ENCODE measurements around the gene GLYR1. TPM values are rescaled to one million over a fixed set of nuclear protein-coding genes. Genes with fewer than 3 reads are reported as not detected.
A peak's percentile ranks its signal among the peaks of the same experiment; 100 is the strongest.

GLYR1 gene
- total RNA-seq, 1 donor from 2014 or later = 105 TPM

- Mint-ChIP-seq H3K9me3 (no peaks in the 10 kb centered on the region), H3K4me1 (peaks cover 35% of the 10 kb centered on the region), H3K27ac (peak overlapping the region; percentile 94), H3K36me3 (peaks cover 8% of the 10 kb centered on the region), H3K27me3 (ENCODE audit: low read depth) (no peaks in the 10 kb centered on the region), H3K4me3 (peak overlapping the region; percentile 82)
- peak in 1 of 2 experiments; percentile 66 for DNase-seq (ENCODE audit: low spot score in 2 of 2, unreplicated experiment in 2 of 2)
- no peak for TF ChIP-seq CTCF (IDR thresholded peaks at IDR 0.05; ENCODE audit: unreplicated experiment)
Observed at GRCh38 chr16:4846503-4846900, 586 bp downstream of the GLYR1 start.

DNA sequence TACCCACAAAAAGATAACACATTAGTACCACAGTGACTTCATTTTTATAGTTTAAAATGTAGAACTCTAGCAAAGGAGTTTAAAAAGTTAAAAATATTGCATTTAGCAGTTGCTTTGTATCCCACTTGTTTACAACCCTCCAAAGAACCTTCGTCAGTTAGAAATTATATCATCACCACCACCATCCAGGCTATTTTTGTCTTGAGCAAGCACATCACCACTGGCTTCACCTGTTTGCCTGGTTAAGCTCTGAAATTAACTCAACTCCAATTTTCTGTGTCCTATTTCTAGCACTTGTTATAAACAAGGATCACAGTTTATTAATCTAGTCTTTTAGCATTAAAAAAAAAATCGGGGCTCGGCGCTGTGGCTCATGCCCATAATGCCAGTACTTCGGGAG lies 6.1 kb downstream of the GLYR1 start:
- peaks cover 8% of the 10 kb centered on the region for H3K4me1 Mint-ChIP-seq
- no peaks in the 10 kb centered on the region for H3K27me3 Mint-ChIP-seq (ENCODE audit: low read depth)
- no peak for TF ChIP-seq CTCF (IDR thresholded peaks at IDR 0.05; ENCODE audit: unreplicated experiment)
- no peak for DNase-seq (ENCODE audit: low spot score in 2 of 2, unreplicated experiment in 2 of 2)
- H3K36me3 Mint-ChIP-seq = peaks cover 34% of the 10 kb centered on the region
- H3K27ac Mint-ChIP-seq = no peak overlapping the region
- H3K4me3 Mint-ChIP-seq = no peak overlapping the region
- H3K9me3 Mint-ChIP-seq = no peaks in the 10 kb centered on the region

DNA sequence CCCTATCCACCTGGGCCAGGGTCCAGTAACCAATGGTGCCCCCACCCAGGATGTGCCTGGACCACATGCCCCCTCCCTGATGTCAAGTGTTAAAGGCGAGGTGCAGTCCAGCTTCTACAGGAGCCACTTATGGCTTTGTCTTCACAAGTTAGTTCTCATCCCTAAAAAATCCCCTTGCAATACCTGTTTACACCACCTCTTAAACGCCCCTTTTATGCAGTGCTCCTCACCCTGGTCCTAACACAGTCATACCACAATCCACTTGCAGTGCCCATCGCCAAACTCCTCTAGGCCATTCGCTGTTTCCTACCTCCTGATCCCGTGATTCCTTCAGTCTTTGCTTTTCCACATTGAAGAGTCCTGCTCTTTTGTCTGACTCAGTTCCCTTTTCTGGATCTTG lies 7.1 kb downstream of the GLYR1 start:
- H3K27me3 Mint-ChIP-seq (ENCODE audit: low read depth) = no peaks in the 10 kb centered on the region
- DNase-seq (ENCODE audit: low spot score in 2 of 2, unreplicated experiment in 2 of 2) = no peak
- no peak for TF ChIP-seq CTCF (IDR thresholded peaks at IDR 0.05; ENCODE audit: unreplicated experiment)
- H3K9me3 Mint-ChIP-seq = no peaks in the 10 kb centered on the region
- peaks cover 31% of the 10 kb centered on the region for H3K36me3 Mint-ChIP-seq
- H3K4me3 Mint-ChIP-seq = no peak overlapping the region
- H3K27ac Mint-ChIP-seq = no peak overlapping the region
- H3K4me1 Mint-ChIP-seq = no peaks in the 10 kb centered on the region

DNA sequence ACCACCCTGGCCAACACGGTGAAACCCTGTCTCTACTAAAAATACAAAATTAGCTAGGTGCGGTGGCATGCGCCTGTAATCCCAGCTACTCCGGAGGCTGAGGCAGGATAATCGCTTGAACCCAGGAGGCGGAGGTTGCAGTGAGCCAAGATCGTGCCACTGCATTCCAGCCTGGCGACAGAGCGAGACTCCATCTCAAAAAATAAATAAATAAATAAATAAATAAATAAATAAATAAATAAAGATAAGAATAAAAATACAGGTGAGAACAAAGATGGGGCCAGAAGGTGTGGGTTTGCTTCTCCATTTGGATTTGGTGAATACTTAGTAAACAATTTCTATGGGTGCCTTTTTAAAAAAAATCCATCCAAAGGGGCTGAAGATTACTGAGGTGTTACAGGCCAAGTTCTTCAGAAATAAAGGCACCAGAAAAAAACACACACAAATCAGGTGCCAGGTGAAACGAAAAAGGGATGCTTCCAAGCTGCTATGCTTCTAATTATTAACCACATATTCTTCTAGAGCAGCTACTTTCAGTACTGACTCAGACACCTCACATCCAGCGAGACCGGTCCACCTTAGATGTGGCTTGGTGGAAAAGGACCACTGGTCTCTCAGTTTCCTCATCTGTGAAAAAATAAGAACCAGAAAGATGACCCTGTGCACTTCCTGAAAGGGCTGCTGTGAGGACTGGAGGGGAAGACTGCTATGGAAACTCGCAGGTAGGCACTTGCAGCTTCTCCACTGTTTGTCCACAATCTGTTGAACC lies 9.2 kb downstream of the GLYR1 start:
- DNase-seq (ENCODE audit: low spot score in 2 of 2, unreplicated experiment in 2 of 2) = no peak
- no peaks in the 10 kb centered on the region for H3K4me1 Mint-ChIP-seq
- no peaks in the 10 kb centered on the region for H3K27me3 Mint-ChIP-seq (ENCODE audit: low read depth)
- peaks cover 29% of the 10 kb centered on the region for H3K36me3 Mint-ChIP-seq
- no peak overlapping the region for H3K4me3 Mint-ChIP-seq
- H3K27ac Mint-ChIP-seq = no peak overlapping the region
- no peak for TF ChIP-seq CTCF (IDR thresholded peaks at IDR 0.05; ENCODE audit: unreplicated experiment)
- H3K9me3 Mint-ChIP-seq = no peaks in the 10 kb centered on the region

DNA sequence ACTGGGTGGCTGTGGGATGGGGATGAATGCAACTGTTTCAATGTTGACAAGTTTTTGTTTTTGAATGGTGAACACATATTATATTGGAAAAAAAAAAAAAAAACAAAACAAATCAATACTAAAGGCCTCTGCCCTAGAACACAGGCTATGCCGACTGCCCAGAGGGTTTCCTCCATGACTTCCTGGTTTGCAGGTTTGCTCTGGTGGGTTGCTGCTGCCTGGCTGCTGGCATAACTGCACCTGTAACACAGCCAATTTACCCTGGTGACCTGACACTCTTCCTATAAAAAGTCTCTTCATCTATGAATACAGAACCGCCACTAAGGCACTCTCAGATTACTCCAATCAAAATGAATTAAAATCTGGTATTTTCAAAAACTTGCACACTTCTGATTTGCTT lies 10.4 kb downstream of the GLYR1 start:
- H3K27ac Mint-ChIP-seq = no peak overlapping the region

More for the DNA sequence above, 10.4 kb downstream of the GLYR1 start:
- Mint-ChIP-seq H3K4me1 (no peaks in the 10 kb centered on the region), H3K4me3 (no peak overlapping the region), H3K9me3 (no peaks in the 10 kb centered on the region), H3K27me3 (ENCODE audit: low read depth) (no peaks in the 10 kb centered on the region), H3K36me3 (peaks cover 36% of the 10 kb centered on the region)
- no peak for DNase-seq (ENCODE audit: low spot score in 2 of 2, unreplicated experiment in 2 of 2)
- TF ChIP-seq CTCF (IDR thresholded peaks at IDR 0.05; ENCODE audit: unreplicated experiment) = no peak

Measured in mesothelial cell of epicardium (in vitro differentiated cells).